ENCODE data around the gene RBMS1. TPM values are rescaled to one million over a fixed set of nuclear protein-coding genes. Genes with fewer than 3 reads are reported as not detected.

RBMS1 gene
- total RNA-seq, 1 donor from 2014 or later = 10.2 TPM

GRCh38 chr2:160418398-160418765 lies 75.2 kb downstream of the RBMS1 start:
- FAIRE-seq (no peak), DNase-seq (ENCODE audit: low spot score in 2 of 2) (no peak)

GRCh38 chr2:160417745-160418397 lies 75.7 kb downstream of the RBMS1 start:
- DNase-seq (ENCODE audit: low spot score in 2 of 2) (no peak), FAIRE-seq (no peak)

GRCh38 chr2:160415991-160416390 lies 77.6 kb downstream of the RBMS1 start:
- no peak for FAIRE-seq
- DNase-seq (ENCODE audit: low spot score in 2 of 2) = no peak

GRCh38 chr2:160411955-160412354 lies 81.7 kb downstream of the RBMS1 start:
- FAIRE-seq (no peak), DNase-seq (ENCODE audit: low spot score in 2 of 2) (no peak)

- DNase-seq (ENCODE audit: low spot score in 2 of 2) = no peak
- FAIRE-seq = no peak
Observed at GRCh38 chr2:160411167-160411566, 82.4 kb downstream of the RBMS1 start.

- FAIRE-seq (no peak), DNase-seq (ENCODE audit: low spot score in 2 of 2) (no peak)
Observed at GRCh38 chr2:160409480-160409879, 84.1 kb downstream of the RBMS1 start.

GRCh38 chr2:160408959-160409291 lies 84.7 kb downstream of the RBMS1 start:
- DNase-seq (ENCODE audit: low spot score in 2 of 2) (no peak), FAIRE-seq (no peak)

GRCh38 chr2:160408173-160408958 lies 85.2 kb downstream of the RBMS1 start:
- no peak for DNase-seq (ENCODE audit: low spot score in 2 of 2)
- no peak for FAIRE-seq

- peak; percentile 60 to 69 for DNase-seq (ENCODE audit: low spot score in 2 of 2)
- FAIRE-seq = no peak
Observed at GRCh38 chr2:160407393-160408172, 86.0 kb downstream of the RBMS1 start.

GRCh38 chr2:160406591-160407392 lies 86.8 kb downstream of the RBMS1 start:
- DNase-seq (ENCODE audit: low spot score in 2 of 2) = peak; percentile 26 to 46
- FAIRE-seq = no peak

- no peak for DNase-seq (ENCODE audit: low spot score in 2 of 2)
- FAIRE-seq = no peak
Observed at GRCh38 chr2:160405077-160405867, 88.3 kb downstream of the RBMS1 start.

GRCh38 chr2:160402997-160403979 lies 90.3 kb downstream of the RBMS1 start:
- DNase-seq (ENCODE audit: low spot score in 2 of 2) (no peak), FAIRE-seq (no peak)

- FAIRE-seq (no peak), DNase-seq (ENCODE audit: low spot score in 2 of 2) (no peak)
Observed at GRCh38 chr2:160402501-160402900, 91.1 kb downstream of the RBMS1 start.

- DNase-seq (ENCODE audit: low spot score in 2 of 2) (no peak), FAIRE-seq (no peak)
Observed at GRCh38 chr2:160401895-160402294, 91.7 kb downstream of the RBMS1 start.

- DNase-seq (ENCODE audit: low spot score in 2 of 2) (no peak), FAIRE-seq (no peak)
Observed at GRCh38 chr2:160399880-160400279, 93.7 kb downstream of the RBMS1 start.

- FAIRE-seq (no peak), DNase-seq (ENCODE audit: low spot score in 2 of 2) (no peak)
Observed at GRCh38 chr2:160397530-160397865, 96.1 kb downstream of the RBMS1 start.

- no peak for DNase-seq (ENCODE audit: low spot score in 2 of 2)
- no peak for FAIRE-seq
Observed at GRCh38 chr2:160394153-160394552, 99.5 kb downstream of the RBMS1 start.

GRCh38 chr2:160392201-160392600 lies 101.4 kb downstream of the RBMS1 start:
- FAIRE-seq = no peak
- DNase-seq (ENCODE audit: low spot score in 2 of 2) = no peak
